ENCODE results near the gene COX10. TPM values are rescaled to one million over a fixed set of nuclear protein-coding genes. Genes with fewer than 3 reads are reported as not detected.
"Not testable (repeated sequence)": the region's sequence is repeated elsewhere in the genome, so short reads cannot be mapped to it uniquely, and the experiment has no call there.

The COX10 gene
- total RNA-seq, 5 donors from 2014 or later (not counting 1 experiment from before 2014, with no cell fraction given), result 14.8 to 18.0 (median 16.3) TPM

- H3K27ac Mint-ChIP-seq, result peak overlapping the region; percentile 86 to 96
- ATAC-seq (replicated peaks in 1 of 4) (peak; percentile 35 to 45 (median 38)), DNase-seq (peak in 1 of 35 experiments; percentile 26)
- peaks cover 60 to 75% (median 75%) of the 10 kb centered on the region in 3 donors for H3K4me1 Mint-ChIP-seq
- H3K36me3 Mint-ChIP-seq; CTCF ChIA-PET; H3K4me3 ChIP-seq (ENCODE audit: control insufficient read depth in 1 of 2, extremely low read depth in 1 of 2, low read length in 1 of 2); H3K36me3 ChIP-seq (ENCODE audit: control insufficient read depth in 2 of 2, extremely low read depth in 1 of 2, insufficient read depth in 1 of 2, low read length in 1 of 2); POLR2A ChIA-PET; H3K27me3 ChIP-seq (replicated peaks in 1 of 2; ENCODE audit: control insufficient read depth in 2 of 2, extremely low read depth in 1 of 2, insufficient read depth in 2 of 2, low read length in 1 of 2); H3K9me3 ChIP-seq; H3K27me3 Mint-ChIP-seq; H3K9me3 Mint-ChIP-seq: not testable (repeated sequence)
- H3K4me3 Mint-ChIP-seq, result peak overlapping the region; percentile 46 to 62 (median 51)
- 10% methylated on average over 2 of the region's 13 CpGs for WGBS (ENCODE audit: insufficient coverage)
- Histone ChIP-seq H3K4me1 (ENCODE audit: control insufficient read depth in 1 of 2, extremely low read depth in 1 of 2, insufficient read depth in 2 of 2, low read length in 2 of 2) (peaks cover 43 to 60% of the 10 kb centered on the region in 2 experiments), H3K27ac (ENCODE audit: low read length) (peak overlapping the region; percentile 53)
These were observed 123.5 kb downstream of the COX10 start for GRCh38 chr17:14192636-14193344.

- Histone ChIP-seq H3K27ac (ENCODE audit: low read length) (peak overlapping the region; percentile 87), H3K4me3 (ENCODE audit: control insufficient read depth in 1 of 2, extremely low read depth in 1 of 2, low read length in 1 of 2) (no peak overlapping the region), H3K4me1 (ENCODE audit: control insufficient read depth in 1 of 2, extremely low read depth in 1 of 2, insufficient read depth in 2 of 2, low read length in 2 of 2) (peaks cover 74 to 82% of the 10 kb centered on the region in 2 experiments), H3K36me3 (ENCODE audit: control insufficient read depth in 2 of 2, extremely low read depth in 1 of 2, insufficient read depth in 1 of 2, low read length in 1 of 2) (no peaks in the 10 kb centered on the region), H3K27me3 (replicated peaks in 1 of 2; ENCODE audit: control insufficient read depth in 2 of 2, extremely low read depth in 1 of 2, insufficient read depth in 2 of 2, low read length in 1 of 2) (no peaks in the 10 kb centered on the region), H3K9me3 (no peaks in the 10 kb centered on the region)
- Mint-ChIP-seq H3K36me3 (no peaks in the 10 kb centered on the region), H3K9me3 (no peaks in the 10 kb centered on the region), H3K27me3 (no peaks in the 10 kb centered on the region), H3K4me1 (peaks cover 80 to 88% (median 87%) of the 10 kb centered on the region in 3 donors), H3K4me3 (peak overlapping the region; percentile 18 to 71 (median 32)), H3K27ac (peak overlapping the region; percentile 97)
- no peak for ATAC-seq (replicated peaks in 1 of 4)
- peak in 1 of 35 experiments; percentile 50 for DNase-seq
- ChIA-PET CTCF (interaction anchor here in 1 of 2 donors (0.6 kb wide), 1 partner anchor 237 kb away, joined by 3 read pairs; no protein-coding TSS in a partner anchor), POLR2A (no interaction called here)
- 0% methylated on average over 1 of the region's 4 CpGs for WGBS (ENCODE audit: insufficient coverage)
These were observed 127.2 kb downstream of the COX10 start for GRCh38 chr17:14196377-14196997.

GRCh38 chr17:14197057-14197456 lies 127.8 kb downstream of the COX10 start:
- H3K27me3 ChIP-seq (replicated peaks in 1 of 2; ENCODE audit: control insufficient read depth in 2 of 2, extremely low read depth in 1 of 2, insufficient read depth in 2 of 2, low read length in 1 of 2), result no peaks in the 10 kb centered on the region
- Mint-ChIP-seq H3K27ac (peak overlapping the region; percentile 97), H3K4me1 (peaks cover 83 to 89% (median 88%) of the 10 kb centered on the region in 3 donors), H3K36me3 (no peaks in the 10 kb centered on the region), H3K4me3 (peak overlapping the region; percentile 21 to 71 (median 52)), H3K27me3 (no peaks in the 10 kb centered on the region), H3K9me3 (no peaks in the 10 kb centered on the region)
- H3K4me3 ChIP-seq (ENCODE audit: control insufficient read depth in 1 of 2, extremely low read depth in 1 of 2, low read length in 1 of 2), result no peak overlapping the region
- no peak for ATAC-seq (replicated peaks in 1 of 4)
- CTCF ChIA-PET, result interaction anchor here (0.6 to 0.9 kb wide), 2 partner anchors 104 to 236 kb away, joined by 3 read pairs; partner anchors contain the start of gene HS3ST3B1 (in 1 of the 2)
- no peaks in the 10 kb centered on the region for H3K9me3 ChIP-seq
- WGBS (ENCODE audit: insufficient coverage), result 33% methylated on average over 1 of the region's 2 CpGs
- H3K36me3 ChIP-seq (ENCODE audit: control insufficient read depth in 2 of 2, extremely low read depth in 1 of 2, insufficient read depth in 1 of 2, low read length in 1 of 2), result no peaks in the 10 kb centered on the region
- H3K27ac ChIP-seq (ENCODE audit: low read length), result peak overlapping the region; percentile 87
- peaks cover 74 to 83% of the 10 kb centered on the region in 2 experiments for H3K4me1 ChIP-seq (ENCODE audit: control insufficient read depth in 1 of 2, extremely low read depth in 1 of 2, insufficient read depth in 2 of 2, low read length in 2 of 2)
- peak in 1 of 35 experiments; percentile 26 for DNase-seq
- POLR2A ChIA-PET, result no interaction called here

- Histone ChIP-seq H3K4me3 (ENCODE audit: control insufficient read depth in 1 of 2, extremely low read depth in 1 of 2, low read length in 1 of 2) (no peak overlapping the region), H3K36me3 (ENCODE audit: control insufficient read depth in 2 of 2, extremely low read depth in 1 of 2, insufficient read depth in 1 of 2, low read length in 1 of 2) (no peaks in the 10 kb centered on the region), H3K27me3 (replicated peaks in 1 of 2; ENCODE audit: control insufficient read depth in 2 of 2, extremely low read depth in 1 of 2, insufficient read depth in 2 of 2, low read length in 1 of 2) (no peaks in the 10 kb centered on the region), H3K27ac (ENCODE audit: low read length) (peak overlapping the region; percentile 87), H3K9me3 (no peaks in the 10 kb centered on the region), H3K4me1 (ENCODE audit: control insufficient read depth in 1 of 2, extremely low read depth in 1 of 2, insufficient read depth in 2 of 2, low read length in 2 of 2) (peaks cover 79 to 84% of the 10 kb centered on the region in 2 experiments)
- Mint-ChIP-seq H3K4me3 (peak overlapping the region; percentile 41 to 71 (median 52)), H3K27ac (peak overlapping the region; percentile 97), H3K27me3 (no peaks in the 10 kb centered on the region), H3K9me3 (no peaks in the 10 kb centered on the region), H3K4me1 (peaks cover 84 to 90% (median 89%) of the 10 kb centered on the region in 3 donors), H3K36me3 (no peaks in the 10 kb centered on the region)
- ChIA-PET CTCF (interaction anchor here in 1 of 2 donors (0.9 kb wide), 1 partner anchor 103 kb away, joined by 3 read pairs; the partner anchor contains the start of gene HS3ST3B1), POLR2A (no interaction called here)
- ATAC-seq (replicated peaks in 1 of 4) (peak; percentile 26 to 48 (median 38)), DNase-seq (peak in 34 of 35 experiments; percentile 8 to 63 (median 42))
- no CpG with 5 or more reads among the region's 4 CpGs for WGBS (ENCODE audit: insufficient coverage)
These were observed 128.3 kb downstream of the COX10 start for GRCh38 chr17:14197586-14197985.

- Mint-ChIP-seq H3K4me1 (peaks cover 85 to 92% (median 92%) of the 10 kb centered on the region in 3 donors), H3K36me3 (no peaks in the 10 kb centered on the region), H3K9me3 (no peaks in the 10 kb centered on the region), H3K27ac (peak overlapping the region; percentile 97), H3K27me3 (no peaks in the 10 kb centered on the region), H3K4me3 (peak overlapping the region in 2 of 3 donors; percentile 25 to 71)
- no peak for DNase-seq
- no peak for ATAC-seq (replicated peaks in 1 of 4)
- H3K4me1 ChIP-seq (ENCODE audit: control insufficient read depth in 1 of 2, extremely low read depth in 1 of 2, insufficient read depth in 2 of 2, low read length in 2 of 2), result peaks cover 83 to 87% of the 10 kb centered on the region in 2 experiments
- H3K27me3 ChIP-seq (replicated peaks in 1 of 2; ENCODE audit: control insufficient read depth in 2 of 2, extremely low read depth in 1 of 2, insufficient read depth in 2 of 2, low read length in 1 of 2), result no peaks in the 10 kb centered on the region
- peak overlapping the region; percentile 87 for H3K27ac ChIP-seq (ENCODE audit: low read length)
- POLR2A ChIA-PET, result no interaction called here
- CTCF ChIA-PET, result interaction anchor here in 1 of 2 donors (0.9 kb wide), 1 partner anchor 103 kb away, joined by 3 read pairs; the partner anchor contains the start of gene HS3ST3B1
- WGBS (ENCODE audit: insufficient coverage), result 63% methylated on average over 3 of the region's 6 CpGs
- H3K36me3 ChIP-seq (ENCODE audit: control insufficient read depth in 2 of 2, extremely low read depth in 1 of 2, insufficient read depth in 1 of 2, low read length in 1 of 2), result no peaks in the 10 kb centered on the region
- no peaks in the 10 kb centered on the region for H3K9me3 ChIP-seq
- no peak overlapping the region for H3K4me3 ChIP-seq (ENCODE audit: control insufficient read depth in 1 of 2, extremely low read depth in 1 of 2, low read length in 1 of 2)
These were observed 128.7 kb downstream of the COX10 start for GRCh38 chr17:14198013-14198412.

- no peaks in the 10 kb centered on the region for H3K36me3 Mint-ChIP-seq
- DNase-seq (no peak), ATAC-seq (replicated peaks in 1 of 4) (no peak)
- Histone ChIP-seq H3K27ac (ENCODE audit: low read length) (peak overlapping the region; percentile 87), H3K9me3 (no peaks in the 10 kb centered on the region), H3K36me3 (ENCODE audit: control insufficient read depth in 2 of 2, extremely low read depth in 1 of 2, insufficient read depth in 1 of 2, low read length in 1 of 2) (no peaks in the 10 kb centered on the region), H3K4me3 (ENCODE audit: control insufficient read depth in 1 of 2, extremely low read depth in 1 of 2, low read length in 1 of 2) (no peak overlapping the region), H3K27me3 (replicated peaks in 1 of 2; ENCODE audit: control insufficient read depth in 2 of 2, extremely low read depth in 1 of 2, insufficient read depth in 2 of 2, low read length in 1 of 2) (no peaks in the 10 kb centered on the region), H3K4me1 (ENCODE audit: control insufficient read depth in 1 of 2, extremely low read depth in 1 of 2, insufficient read depth in 2 of 2, low read length in 2 of 2) (peaks cover 87 to 89% of the 10 kb centered on the region in 2 experiments)
- POLR2A ChIA-PET, result interaction anchor here in 1 of 2 donors (0.7 to 1.0 kb wide), 2 partner anchors 102 to 206 kb away, joined by 3 read pairs; partner anchors contain the start of gene HS3ST3B1
- H3K4me3 Mint-ChIP-seq, result peak overlapping the region in 2 of 3 donors; percentile 34 to 71
- CTCF ChIA-PET, result interaction anchor here in 1 of 2 donors (0.7 kb wide), 1 partner anchor 126 kb away, joined by 4 read pairs; no protein-coding TSS in a partner anchor
- H3K27me3 Mint-ChIP-seq, result no peaks in the 10 kb centered on the region
- no peaks in the 10 kb centered on the region for H3K9me3 Mint-ChIP-seq
- H3K27ac Mint-ChIP-seq, result peak overlapping the region; percentile 97
- peaks cover 87 to 93% (median 92%) of the 10 kb centered on the region in 3 donors for H3K4me1 Mint-ChIP-seq
- WGBS (ENCODE audit: insufficient coverage), result no CpG with 5 or more reads among the region's 4 CpGs
These were observed 129.3 kb downstream of the COX10 start for GRCh38 chr17:14198575-14198974.

Measured in T-cell (primary cell).